EL (cell line): ENCODE data around the gene FAM180B.

Source experiments
- DNase-seq: peaks from one replicate; pipeline ENCODE4 v3.0.0-alpha.2; 2016

Gene FAM180B

DNA sequence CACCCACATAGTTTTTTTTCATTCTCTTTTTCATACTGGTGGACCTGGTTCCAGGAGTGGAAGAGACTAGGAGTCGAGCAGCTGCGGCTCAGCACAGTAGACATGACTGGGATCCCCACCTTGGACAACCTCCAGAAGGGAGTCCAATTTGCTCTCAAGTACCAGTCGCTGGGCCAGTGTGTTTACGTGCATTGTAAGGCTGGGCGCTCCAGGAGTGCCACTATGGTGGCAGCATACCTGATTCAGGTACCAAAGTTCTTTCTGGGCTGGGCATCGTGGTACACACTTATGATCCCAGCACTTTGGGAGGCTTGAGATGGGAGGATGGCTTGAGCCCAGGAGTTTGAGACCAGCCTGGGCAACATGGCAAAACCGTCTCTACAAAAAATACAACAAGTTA lies 16.8 kb upstream of the FAM180B start:
- no peak for DNase-seq

DNA sequence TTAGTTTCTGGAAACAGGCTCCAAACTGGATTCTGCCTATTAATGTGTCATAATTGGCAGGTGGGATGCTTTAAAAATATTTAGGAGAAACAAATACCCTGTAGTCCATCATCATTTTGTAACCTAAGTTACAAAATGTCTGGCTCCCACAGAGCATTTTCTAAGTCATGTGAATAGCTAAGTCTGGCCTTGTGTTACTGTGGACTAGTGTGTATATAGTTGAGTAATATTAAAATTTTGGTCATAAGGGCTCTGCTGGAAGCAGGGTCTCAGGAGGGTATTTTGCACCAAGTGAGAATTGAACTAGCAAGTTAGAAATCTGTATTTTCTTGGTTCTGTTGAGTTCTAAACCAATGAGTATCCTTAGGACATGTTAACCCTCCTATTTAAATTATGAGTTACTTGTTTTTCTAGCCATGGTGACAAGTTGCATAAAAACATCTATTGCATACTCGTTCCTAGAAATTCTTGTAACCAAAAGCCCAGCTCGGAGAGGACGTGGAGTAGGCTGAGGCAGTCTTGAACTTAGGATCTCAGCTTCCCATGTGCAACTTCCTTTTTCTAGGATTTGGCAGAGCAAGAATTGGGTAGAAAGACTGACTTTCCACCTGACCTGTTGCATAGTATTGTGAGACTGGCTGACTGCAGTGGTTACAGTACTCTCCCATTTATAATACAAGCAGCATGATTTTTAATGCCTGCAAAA lies 15.7 kb upstream of the FAM180B start:
- DNase-seq, result no peak

DNA sequence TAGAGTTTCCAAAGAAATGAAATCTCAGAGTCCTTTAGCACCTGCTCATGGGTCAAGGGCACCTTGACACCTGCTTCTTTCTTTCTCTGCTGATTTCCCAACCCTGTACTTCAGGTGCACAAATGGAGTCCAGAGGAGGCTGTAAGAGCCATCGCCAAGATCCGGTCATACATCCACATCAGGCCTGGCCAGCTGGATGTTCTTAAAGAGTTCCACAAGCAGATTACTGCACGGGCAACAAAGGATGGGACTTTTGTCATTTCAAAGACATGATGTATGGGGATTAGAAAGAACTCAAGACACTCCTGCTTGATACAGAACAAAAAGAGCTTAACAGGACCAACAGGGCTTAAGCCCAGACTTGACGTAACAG lies 15.1 kb upstream of the FAM180B start:
- DNase-seq, result no peak

- DNase-seq, result peak; percentile 88
These were observed 14.6 kb upstream of the FAM180B start for GRCh38 chr11:47571895-47572294.

- DNase-seq, result no peak
These were observed 13.7 kb upstream of the FAM180B start for GRCh38 chr11:47572715-47573255.

GRCh38 chr11:47573321-47573720 lies 13.2 kb upstream of the FAM180B start:
- no peak for DNase-seq

DNA sequence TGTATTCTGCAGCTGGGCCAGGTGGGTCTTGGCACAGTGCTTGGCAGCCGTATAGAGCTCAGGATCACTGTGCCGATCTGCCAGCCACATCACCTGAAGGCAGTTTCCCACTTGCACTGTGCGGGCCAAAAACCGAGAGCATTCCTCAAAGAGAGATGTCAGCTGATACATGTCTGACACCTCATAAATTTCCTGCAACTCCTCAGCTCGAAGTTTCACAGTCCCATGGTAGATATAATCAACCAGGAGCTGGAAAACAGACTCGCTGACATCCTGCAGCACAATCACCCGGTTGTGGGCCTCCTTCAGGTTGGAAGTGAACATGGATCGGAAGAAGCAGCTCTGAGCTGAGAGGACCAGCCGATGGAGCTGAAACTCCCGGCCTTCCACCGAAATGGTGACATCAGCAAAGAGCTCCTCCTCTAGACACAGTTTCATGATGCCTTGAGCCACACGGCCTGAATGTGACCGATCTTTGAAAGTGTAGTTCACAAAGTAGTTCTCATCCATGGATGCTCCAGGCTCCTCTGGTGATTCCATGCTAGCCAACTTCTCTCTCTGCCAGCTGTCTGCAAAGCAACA lies 8.9 kb upstream of the FAM180B start:
- DNase-seq, result peak; percentile 49

DNA sequence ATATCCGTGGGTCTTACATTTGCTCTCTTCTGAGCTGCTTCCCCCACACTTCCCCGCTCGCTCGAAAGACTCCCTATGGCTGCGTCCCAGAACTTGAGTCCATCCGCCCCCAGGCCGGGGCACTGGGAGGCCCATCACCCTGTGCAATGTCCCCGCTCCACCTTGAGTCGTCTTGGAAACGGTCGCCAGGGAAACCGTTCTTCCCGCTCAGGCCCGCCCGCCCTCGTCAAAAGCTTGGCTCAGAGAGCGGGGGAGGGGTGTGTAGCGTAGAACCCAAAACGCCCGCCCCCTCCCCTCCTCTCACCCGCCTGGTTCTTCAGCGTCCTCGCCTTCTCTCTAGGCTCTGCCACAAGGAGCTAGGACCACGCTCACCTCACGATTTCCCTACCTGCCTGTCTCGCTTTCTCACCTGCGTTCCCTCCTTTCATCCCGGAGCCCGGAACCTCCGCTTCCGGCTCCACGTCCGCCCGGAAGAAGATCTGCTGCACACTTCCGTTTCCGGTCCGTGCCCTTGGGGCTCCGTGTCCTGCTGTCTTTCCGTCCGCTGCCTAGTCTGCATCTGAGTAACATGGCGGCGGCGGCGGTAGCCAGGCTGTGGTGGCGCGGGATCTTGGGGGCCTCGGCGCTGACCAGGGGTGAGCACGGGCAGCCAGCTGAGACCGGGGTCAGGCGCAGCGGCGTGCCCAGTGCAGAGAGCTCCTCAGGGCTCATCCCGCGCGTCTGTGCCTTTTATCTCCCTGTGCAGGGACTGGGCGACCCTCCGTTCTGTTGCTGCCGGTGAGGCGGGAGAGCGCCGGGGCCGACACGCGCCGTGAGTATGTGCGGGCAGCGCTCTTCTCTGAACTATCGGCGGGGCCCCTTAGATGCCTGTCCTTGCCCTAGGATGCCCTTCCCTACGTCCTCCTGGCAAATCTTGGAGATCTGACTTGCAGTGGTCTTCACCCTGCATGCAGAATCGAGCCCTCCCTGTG lies 7.7 kb upstream of the FAM180B start, which contains the start of the genes KBTBD4 and NDUFS3:
TSS of gene KBTBD4 (minus strand) at position 447 of the 971 bp plus-strand sequence. CDS start at position 428, 19 bp downstream.
TSS of gene NDUFS3 (plus strand) at position 551 of the 971 bp plus-strand sequence. CDS start at position 569, 18 bp downstream.
- DNase-seq, result peak; percentile 89

- DNase-seq, result no peak
These were observed 2.6 kb upstream of the FAM180B start for GRCh38 chr11:47583844-47584243.

DNA sequence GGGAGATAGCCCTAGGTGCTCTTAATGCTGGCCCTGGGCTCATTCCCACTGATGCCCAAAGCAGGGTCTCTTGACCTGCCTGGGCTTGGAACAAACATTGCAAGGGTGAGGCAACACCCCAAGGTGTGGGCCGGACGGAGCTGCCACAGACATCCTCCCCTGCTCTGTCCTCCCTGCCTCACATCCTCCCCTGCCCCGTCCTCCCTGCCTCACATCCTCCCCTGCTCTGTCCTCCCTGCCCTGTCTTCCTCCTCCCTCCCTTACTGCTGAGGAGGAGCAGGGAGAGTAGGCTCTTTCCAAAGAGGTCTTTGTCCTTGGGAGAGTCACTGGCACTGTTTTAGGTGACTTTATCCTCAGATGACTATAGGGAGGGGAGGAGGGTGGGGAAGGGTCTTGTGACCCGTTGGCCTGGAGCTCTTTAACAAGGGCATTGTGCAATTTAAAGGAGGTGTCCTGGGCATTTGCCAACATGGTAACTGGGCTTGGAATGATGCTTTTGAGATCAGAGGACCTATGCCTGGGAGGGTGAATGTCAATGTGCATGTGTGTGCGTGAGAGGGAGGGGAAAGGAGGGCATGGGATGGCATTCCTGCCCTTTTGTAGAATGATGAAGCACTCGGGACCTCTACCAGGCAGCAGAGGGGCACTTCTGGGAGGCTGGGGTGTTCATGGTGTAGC lies 700 bp downstream of the FAM180B start:
- DNase-seq, result no peak

DNA sequence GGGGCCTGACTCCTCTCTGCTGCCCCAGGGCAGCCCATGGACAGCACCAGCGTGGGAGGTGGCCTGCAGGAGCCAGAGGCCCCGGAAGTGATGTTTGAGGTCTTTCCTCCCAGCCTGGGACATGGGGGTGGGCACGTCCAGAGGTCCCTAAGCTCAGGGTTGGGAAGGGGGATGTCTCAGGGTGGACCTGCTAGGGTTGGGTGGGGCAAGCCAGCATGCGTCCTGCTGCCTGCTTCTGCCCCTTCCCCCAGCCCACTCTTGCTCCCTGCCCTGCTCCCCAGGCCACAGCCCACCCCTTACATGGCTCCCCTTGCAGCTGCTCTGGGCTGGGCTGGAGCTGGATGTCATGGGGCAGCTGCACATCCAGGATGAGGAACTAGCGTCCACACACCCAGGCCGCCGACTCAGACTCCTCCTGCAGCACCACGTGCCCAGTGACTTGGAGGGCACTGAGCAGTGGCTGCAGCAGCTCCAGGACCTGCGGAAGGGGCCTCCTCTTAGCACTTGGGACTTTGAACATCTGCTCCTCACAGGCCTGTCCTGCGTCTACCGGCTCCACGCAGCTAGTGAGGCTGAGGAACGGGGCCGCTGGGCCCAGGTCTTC lies 1.3 kb downstream of the FAM180B start:
- DNase-seq, result no peak

DNA sequence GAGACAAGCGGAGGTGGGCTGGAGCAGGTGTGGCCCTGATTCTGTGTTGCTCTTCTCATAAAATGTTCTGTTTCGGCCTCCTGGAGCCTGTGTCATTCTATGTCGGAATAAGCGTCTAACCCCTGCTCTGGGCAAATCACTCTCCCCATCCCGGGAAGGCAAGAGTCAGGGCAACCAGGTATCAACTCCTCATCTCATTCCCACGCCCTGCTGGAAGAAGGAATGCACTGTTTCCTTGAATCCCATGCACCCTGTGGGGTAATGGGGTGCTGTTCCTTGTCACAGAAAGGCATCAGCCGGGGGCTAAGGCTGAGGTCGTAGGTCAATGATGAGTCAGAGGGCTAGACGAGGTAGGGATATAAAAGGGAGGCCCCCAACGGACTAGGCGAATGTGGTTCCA lies 2.6 kb downstream of the FAM180B start:
- no peak for DNase-seq

DNA sequence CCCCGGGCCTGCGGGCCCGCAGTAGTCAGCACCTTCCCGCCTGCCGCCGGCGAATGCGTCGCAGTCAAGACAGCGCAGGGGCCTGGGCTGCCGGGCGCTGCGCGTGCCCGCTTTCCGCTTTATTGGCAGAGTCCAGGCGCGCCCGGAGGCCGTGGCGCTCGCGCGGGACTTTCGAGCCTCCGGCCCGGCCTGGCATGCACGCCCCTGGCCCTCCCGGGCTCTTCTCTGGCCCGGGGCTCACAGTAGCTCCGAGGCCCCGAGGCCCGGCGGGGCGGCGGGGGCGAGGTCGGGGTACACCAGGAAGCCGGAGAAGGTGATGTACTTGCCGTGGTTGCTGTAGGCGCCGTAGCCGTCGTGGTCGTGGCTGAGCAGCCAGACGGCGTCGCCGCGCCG lies 3.1 kb downstream of the FAM180B start:
- DNase-seq, result no peak

GRCh38 chr11:47589977-47590861 lies 3.7 kb downstream of the FAM180B start:
- DNase-seq, result no peak

GRCh38 chr11:47591764-47592163 lies 5.3 kb downstream of the FAM180B start:
- no peak for DNase-seq

- no peak for DNase-seq
These were observed 5.8 kb downstream of the FAM180B start for GRCh38 chr11:47592251-47592650.

DNA sequence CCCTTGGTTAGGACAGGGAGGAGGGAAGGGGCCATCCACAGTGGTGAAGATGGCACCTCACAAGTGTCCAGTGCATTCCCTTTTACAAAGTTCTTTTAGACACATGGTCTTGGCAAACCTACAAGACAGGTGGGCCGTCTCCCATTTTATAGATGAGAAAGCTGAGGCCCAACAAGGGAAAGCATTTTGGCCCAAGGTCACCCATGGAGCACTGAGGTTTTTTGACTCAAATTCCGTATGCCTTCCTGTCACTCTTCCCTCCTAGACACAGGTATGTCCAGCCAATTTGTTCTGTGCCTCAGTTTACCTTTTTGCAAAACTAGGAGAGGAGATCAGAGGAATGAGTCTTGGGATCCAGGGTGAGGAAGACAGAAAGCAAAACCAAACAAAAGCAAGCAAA lies 6.5 kb downstream of the FAM180B start:
- no peak for DNase-seq

DNA sequence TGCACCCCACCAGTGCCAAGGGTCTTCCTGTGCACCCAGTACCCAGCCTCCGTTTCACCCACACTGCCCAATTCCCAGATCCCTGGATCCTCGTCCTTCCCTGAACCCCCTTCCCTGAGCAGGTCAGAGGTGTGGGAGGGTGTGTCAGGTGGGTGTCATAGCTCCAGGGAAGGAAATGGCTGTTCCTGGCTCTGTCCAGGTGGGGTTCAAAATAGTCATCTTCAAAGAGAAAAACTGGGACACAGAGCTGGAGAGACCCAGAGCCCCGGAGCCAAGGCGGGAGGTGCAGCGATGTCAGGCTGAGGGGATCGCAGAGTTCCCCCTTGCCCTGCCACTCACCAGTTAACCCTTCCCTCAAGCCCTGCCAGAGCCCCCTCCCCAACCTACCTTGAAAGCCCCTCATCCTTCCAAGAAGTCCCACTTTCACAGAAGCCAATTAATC lies 7.0 kb downstream of the FAM180B start:
- no peak for DNase-seq

DNA sequence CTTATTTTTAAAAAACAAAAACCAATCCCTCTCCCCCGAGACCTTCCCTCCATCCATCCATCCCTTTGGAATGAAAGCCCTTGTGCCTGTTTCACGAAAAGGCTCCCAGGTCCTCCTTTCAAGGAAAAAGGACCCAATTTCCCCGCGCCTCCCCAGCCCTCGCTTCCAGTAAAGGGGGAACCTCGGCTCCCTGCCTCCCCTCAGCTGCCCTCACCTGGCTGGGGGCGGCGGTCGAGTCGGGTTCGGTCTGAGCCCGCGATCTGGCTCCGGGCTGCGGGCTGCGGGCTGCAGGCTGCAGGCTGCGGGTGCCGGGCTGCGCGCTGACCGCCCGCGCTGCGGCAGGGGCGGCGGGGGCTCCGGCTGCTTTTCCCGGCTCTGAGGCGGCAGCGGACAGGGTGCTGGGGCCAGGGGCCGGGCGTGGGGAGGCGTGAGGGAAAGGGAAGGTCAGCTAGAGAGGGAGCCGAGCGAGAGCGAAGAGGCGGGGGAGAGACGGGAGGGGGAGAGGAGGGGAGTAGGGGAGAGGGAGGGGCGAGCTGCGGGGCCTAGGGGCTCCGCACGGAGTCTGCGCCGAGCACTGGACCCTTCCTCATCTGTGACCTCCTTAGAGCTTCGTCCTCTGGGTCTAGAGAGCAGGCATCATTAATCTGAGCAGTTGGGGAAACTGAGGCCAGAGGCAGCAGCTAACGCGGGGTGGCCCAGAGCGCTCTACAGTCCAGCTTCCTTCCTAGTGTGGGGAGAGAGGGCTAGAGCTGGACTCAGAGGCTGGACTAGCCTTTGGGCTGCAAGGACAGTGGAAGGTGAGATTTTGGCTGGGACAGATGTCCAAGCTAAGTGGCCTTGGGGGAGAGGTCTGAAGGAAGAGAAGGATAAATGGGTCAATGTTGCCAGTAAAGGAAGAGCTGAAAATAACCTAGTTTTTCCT lies 7.7 kb downstream of the FAM180B start, which contains the start of gene C1QTNF4:
TSS of gene C1QTNF4 (minus strand) at position 478 of the 922 bp plus-strand sequence. CDS start 3,601 bp downstream, outside the sequence.
- no peak for DNase-seq

DNA sequence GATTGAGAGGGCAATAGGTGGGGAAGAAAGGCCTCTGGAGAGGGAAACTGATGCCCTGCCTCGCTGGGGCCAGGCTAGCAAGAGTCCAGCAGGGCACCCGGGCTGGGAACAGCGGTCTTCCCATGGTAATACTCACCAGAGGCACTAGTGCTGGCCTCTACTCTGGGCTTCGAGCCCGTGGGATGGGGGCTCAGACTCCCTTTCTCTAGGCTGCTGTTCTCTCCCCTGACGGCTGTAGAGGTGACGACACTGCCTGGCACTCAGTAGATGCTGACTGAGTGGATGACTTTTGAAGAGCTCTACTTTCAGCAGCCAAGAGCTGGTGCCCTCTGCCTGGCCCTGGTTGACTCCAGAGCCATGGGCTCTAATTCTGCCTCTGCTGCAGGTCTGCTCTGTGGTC lies 8.6 kb downstream of the FAM180B start:
- DNase-seq, result no peak
